Measurements from ENCODE around the gene ACAD10.

ACAD10 gene

GRCh38 chr12:111773801-111774551, 88.1 kb downstream of the ACAD10 start:
- in situ Hi-C loops (cut with MboI; ENCODE audit: low sequenced_read_pairs), result no loop called here

- in situ Hi-C loops (cut with MboI; ENCODE audit: low sequenced_read_pairs), result no loop called here
Observed at GRCh38 chr12:111775205-111776193, 89.6 kb downstream of the ACAD10 start.

DNA sequence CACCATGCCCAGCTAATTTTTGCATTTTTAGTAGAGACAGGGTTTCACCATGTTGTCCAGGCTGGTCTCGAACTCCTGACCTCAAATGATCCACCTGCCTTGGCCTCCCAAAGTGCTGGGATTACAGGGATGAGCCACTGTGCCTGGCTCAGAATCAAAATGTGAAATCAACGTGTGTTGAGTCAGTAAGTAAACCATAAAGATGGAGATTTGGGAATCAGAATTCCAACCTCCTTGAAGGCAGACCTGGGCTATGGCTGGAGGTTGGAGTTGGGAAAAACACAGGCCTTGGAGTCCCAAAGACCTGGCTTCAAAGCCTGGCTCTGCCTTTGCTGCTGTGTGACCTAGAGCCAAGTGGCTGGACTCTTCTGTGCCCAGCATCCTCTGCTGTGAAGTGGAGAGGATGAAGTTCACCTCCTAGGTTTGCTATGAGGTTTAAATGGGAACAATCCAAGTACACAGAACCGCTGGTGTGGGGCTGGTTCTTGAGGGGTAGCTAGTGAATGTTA, 91.0 kb downstream of the ACAD10 start:
- in situ Hi-C loops (cut with MboI; ENCODE audit: low sequenced_read_pairs), result no loop called here

DNA sequence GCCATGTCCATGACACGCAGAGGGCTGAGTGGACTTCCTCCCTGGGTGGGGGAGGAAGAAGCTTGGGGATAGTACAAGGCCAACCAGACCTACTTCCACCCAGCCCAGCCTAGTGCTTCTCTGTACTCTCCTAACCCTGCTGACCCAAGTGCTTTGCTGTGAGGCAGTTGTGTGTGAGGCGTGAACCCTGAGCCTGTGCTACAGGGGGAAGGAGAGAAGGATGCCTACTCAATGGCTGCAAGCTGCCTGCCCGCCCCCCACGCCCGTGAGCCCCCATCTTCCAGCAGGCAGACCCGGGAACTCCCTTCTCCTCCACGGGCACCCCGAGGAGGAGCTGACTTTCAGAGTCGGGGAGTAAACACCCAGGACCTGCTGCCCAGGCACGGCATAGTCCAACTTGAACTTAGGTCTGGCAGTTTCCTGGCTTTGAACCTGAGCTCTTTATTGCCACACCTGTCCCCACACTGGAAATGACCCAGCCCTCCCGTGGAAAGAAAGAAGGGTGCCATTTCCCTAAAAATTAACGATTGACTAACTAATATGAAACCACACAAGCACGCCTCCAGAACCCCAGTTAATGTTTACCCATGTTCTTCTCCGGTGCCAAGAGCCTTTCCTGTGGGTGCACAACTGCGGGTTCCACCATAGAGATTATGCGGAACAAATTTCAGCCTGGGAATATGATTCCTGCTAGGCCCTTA, 91.6 kb downstream of the ACAD10 start:
- in situ Hi-C loops (cut with MboI; ENCODE audit: low sequenced_read_pairs), result no loop called here

DNA sequence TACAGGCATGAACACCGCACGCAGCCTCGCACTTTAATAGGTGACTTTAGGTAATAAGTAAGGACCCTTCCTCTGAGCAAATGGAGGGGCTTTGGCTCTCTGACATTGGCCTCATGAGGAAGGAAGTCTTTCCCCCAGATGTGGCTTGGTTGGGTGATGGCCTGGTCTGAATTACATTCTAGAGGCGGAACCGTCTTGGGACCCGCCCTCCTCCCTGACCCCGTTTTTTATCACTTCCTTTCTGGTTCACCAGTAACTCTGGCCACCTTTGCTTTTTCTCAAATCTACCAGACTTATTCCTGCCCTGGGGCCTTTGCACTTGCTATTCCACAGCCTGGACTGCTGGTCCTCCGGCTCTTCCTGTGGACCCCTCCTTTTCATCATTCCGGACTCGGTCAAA, 94.3 kb downstream of the ACAD10 start:
- in situ Hi-C loops (cut with MboI; ENCODE audit: low sequenced_read_pairs), result no loop called here

- in situ Hi-C loops (cut with MboI; ENCODE audit: low sequenced_read_pairs), result no loop called here
Observed at GRCh38 chr12:111780615-111781014, 94.8 kb downstream of the ACAD10 start.

- in situ Hi-C loops (cut with MboI; ENCODE audit: low sequenced_read_pairs), result no loop called here
Observed at GRCh38 chr12:111781085-111781658, 95.3 kb downstream of the ACAD10 start.

GRCh38 chr12:111783046-111783445, 97.2 kb downstream of the ACAD10 start:
- in situ Hi-C loops (cut with MboI; ENCODE audit: low sequenced_read_pairs), result no loop called here

DNA sequence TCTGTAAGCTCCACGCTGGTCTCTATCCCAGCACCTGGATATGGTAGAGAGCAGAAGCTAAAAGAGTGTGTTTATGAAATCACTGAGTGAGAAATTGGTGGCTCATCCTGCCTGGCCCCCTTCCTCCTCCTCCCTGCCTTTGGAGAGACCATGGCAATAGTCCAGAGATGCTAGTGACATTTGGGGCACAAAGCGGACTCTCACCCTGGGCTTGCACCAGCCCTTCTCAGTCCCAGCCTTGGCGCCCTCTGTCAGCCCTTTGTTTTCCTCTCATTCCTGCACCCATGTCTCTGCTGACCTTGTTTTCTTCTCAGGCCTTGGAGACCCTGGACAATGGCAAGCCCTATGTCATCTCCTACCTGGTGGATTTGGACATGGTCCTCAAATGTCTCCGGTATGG, 99.1 kb downstream of the ACAD10 start:
- in situ Hi-C loops (cut with MboI; ENCODE audit: low sequenced_read_pairs), result no loop called here

- in situ Hi-C loops (cut with MboI; ENCODE audit: low sequenced_read_pairs), result no loop called here
Observed at GRCh38 chr12:111785651-111786050, 99.8 kb downstream of the ACAD10 start.

DNA sequence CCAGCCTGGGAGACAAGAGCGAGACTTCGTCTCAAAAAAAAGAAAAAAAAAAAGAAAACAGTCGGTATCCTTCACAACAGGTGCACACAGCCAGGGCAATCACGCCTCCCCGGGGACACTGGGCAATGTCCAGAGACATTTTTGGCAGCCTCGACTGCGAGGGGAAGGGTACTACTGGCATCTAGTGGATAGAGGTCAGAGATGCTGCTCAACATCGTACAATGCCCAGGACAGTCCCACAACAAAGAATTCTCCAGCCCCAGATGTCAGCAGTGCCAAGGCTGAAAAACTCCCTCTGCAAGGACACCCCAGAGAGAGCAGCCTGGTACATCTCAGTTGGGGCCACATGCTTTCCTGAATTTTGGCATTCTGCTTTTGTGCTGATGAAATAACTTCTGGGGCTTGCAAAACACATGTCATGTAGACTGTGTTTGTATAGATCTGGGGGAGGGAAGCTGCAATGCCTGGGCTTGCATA, 102.4 kb downstream of the ACAD10 start:
- in situ Hi-C loops (cut with MboI; ENCODE audit: low sequenced_read_pairs), result no loop called here

GRCh38 chr12:111789779-111790178, 103.9 kb downstream of the ACAD10 start:
- in situ Hi-C loops (cut with MboI; ENCODE audit: low sequenced_read_pairs), result no loop called here

DNA sequence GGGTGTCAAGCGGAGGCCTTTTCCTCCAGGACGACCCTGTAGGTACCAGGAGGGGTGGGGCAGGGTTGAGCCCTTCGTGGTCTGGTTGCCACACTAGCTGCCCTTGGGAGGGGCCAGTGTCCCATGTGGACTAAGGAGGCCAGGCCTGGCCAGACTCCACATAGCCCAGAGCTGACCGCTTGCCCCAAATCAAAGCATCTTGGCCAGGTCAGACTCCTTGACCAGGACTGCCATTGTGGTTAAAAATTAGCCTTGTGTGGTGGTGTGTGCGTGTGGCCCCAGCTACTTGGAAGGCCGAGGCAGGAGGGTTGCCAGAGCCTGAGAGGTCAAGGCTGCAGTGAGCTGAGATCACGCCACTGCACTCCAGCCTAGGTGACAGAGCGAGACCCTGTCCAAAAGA, 105.7 kb downstream of the ACAD10 start:
- in situ Hi-C loops (cut with MboI; ENCODE audit: low sequenced_read_pairs), result no loop called here

DNA sequence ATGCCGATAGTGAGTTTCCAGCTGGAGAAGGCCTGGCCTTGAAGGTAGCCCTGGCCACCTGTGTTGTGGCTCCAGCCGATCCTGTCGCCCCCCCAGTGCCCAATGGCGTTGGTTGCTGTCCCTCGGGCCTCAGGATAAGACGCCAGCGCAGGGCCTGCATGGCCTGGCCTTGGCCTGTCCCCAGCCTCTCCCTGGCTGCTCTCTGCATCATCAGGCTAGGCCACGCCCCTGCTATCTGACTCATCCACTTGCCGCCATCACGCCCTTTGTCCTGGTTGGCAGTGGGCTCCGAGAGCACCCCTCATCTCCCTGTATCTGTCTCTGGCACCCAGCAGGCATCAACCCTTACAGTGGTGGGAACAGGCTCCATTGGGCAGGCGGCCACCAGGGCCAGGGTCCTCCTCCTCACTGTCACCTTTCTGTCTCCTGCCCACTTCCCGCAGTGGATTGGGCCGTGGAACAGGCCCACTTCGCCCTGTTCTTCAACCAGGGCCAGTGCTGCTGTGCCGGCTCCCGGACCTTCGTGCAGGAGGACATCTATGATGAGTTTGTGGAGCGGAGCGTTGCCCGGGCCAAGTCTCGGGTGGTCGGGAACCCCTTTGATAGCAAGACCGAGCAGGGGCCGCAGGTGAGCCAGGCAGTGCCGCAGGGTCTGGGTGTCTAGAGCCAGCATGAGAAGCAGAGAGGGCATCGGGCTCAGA, 106.5 kb downstream of the ACAD10 start:
- in situ Hi-C loops (cut with MboI; ENCODE audit: low sequenced_read_pairs), result no loop called here

GRCh38 chr12:111792856-111793235, 107.0 kb downstream of the ACAD10 start:
- in situ Hi-C loops (cut with MboI; ENCODE audit: low sequenced_read_pairs), result no loop called here

DNA sequence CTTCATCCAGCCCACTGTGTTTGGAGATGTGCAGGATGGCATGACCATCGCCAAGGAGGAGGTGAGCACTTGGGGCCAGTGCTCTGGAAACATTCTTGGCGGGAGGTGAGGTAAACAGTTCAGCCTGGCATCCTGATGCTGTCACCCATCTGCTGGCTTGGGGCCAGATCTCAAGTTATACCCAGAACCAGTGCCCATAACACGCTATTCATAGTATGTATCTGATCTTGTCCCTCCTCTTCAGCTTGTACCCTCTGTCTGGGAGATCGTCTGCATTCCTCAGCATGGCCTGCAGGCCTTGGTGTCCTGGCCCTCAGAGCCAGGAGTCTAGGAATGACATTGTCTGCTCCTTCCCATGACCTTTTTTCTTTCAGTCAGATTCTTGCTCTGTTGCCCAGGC, 112.3 kb downstream of the ACAD10 start:
- in situ Hi-C loops (cut with MboI; ENCODE audit: low sequenced_read_pairs), result no loop called here

- in situ Hi-C loops (cut with MboI; ENCODE audit: low sequenced_read_pairs), result no loop called here
Observed at GRCh38 chr12:111799758-111800157, 113.9 kb downstream of the ACAD10 start.

DNA sequence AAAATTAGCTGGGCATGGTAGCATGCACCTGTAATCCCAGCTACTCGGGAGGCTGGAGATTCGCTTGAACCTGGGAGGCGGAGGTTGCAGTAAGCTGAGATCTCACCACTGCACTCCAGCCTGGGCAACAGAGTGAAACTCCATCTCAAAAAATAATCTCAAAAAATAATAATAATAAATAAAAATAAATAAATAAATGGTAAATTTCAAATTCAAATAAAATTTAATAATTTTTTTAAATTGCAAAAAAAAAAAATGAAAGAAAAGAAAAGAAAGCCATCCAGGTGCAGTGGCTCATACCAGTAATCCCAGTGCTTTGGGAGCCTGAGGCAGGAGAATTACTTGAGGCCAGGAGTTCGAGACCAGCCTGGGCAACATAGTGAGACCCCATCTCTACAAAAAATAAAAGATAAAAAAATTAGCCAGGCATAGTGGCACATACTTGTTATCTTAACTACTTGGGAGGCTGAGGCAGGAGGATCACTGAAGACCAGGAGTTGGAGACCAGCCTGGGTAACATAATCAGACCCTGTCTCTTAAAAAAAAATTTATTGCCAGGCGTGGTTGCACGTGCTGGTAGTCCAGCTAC, 117.3 kb downstream of the ACAD10 start:
- in situ Hi-C loops (cut with MboI; ENCODE audit: low sequenced_read_pairs), result no loop called here

- in situ Hi-C loops (cut with MboI; ENCODE audit: low sequenced_read_pairs), result no loop called here
Observed at GRCh38 chr12:111803851-111804250, 118.0 kb downstream of the ACAD10 start.

GRCh38 chr12:111806304-111806703, 120.5 kb downstream of the ACAD10 start:
- in situ Hi-C loops (cut with MboI; ENCODE audit: low sequenced_read_pairs), result no loop called here
